ENCODE data around the gene WWTR1. TPM values are rescaled to one million over a fixed set of nuclear protein-coding genes. Genes with fewer than 3 reads are reported as not detected.

Gene WWTR1
- total and polyA plus RNA-seq, 2 of the 8 experiments (the other 6 are each of a cell fraction or from before 2014, with no cell fraction given): 15.7 to 18.6 TPM

DNA sequence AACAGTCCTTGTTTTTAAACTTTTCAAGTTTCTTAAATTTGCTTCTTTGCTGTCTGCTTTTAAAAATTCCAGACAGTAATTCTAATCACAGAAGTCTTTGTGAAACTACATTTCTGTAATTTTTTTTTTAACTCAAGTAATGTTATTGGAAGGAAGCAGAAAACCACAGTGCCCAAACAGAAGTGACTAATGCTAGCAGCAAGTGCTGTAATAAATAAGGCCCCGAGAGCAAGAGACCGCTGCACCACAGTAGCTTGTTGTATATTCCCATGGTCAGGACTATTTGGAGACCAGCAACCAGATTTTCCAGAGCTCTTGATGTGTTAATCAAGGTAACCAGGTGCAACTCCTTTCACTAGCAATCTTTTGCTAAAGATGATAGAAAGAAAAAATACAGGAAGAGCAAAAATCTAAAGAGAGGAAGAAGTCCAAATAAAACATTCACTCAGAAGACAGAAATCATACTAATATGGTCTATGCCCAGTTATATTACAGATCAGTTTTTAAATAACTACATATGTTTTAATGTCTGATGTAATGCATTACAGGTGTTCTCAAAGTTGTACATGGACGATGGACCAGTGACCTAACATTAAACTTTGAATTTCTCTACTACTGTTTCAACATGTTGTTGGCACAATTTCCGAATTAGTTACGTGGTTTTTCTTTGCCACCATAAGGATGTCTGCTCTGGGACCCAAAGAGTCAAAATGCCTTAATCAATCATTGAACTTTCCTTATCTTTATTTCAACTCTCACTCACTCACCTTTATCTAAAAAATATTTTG lies 36.4 kb downstream of the WWTR1 start:
- Histone ChIP-seq H3K79me1 (ENCODE audit: low read depth, low read length) (peaks cover 8% of the 10 kb centered on the region; the same call in 1 of the 2 replicates), H3K36me3 (ENCODE audit: control insufficient read depth in 2 of 4, insufficient read depth in 4 of 4, low read length in 3 of 4) (no peaks in the 10 kb centered on the region), H3K4me1 (replicated peaks in 1 of 4; ENCODE audit: control insufficient read depth in 3 of 4, insufficient read depth in 4 of 4, low read length in 3 of 4) (peaks cover 0 to 8% (median 4%) of the 10 kb centered on the region in 4 experiments; a peak in 4 of 7 replicates), H3K56ac (replicated peaks; ENCODE audit: insufficient read length, low read depth, low read length) (no peak overlapping the region), H3K14ac (ENCODE audit: insufficient read length) (no peak overlapping the region), H3K79me2 (ENCODE audit: control insufficient read depth in 1 of 2, insufficient read depth in 2 of 2, low read length in 2 of 2) (peaks cover 0 to 48% of the 10 kb centered on the region in 2 experiments; a peak in 2 of 4 replicates), H3K23me2 (ENCODE audit: low read depth, low read length) (no peaks in the 10 kb centered on the region), H2BK20ac (ENCODE audit: low read length) (no peak overlapping the region), H4K20me1 (replicated peaks in 1 of 2; ENCODE audit: control insufficient read depth in 1 of 2, insufficient read depth in 2 of 2, low read length in 2 of 2) (peaks cover 0 to 2% of the 10 kb centered on the region in 2 experiments), H2BK15ac (ENCODE audit: low read length) (no peak overlapping the region), H3K27ac (ENCODE audit: low read depth, low read length) (no peak overlapping the region), H4K8ac (ENCODE audit: extremely low read depth, insufficient read depth, low read length) (no peak overlapping the region), H2AFZ (ENCODE audit: low read length) (no peak overlapping the region), H3K27me3 (replicated peaks in 1 of 4; ENCODE audit: control insufficient read depth in 3 of 4, extremely low read depth in 1 of 4, insufficient read depth in 3 of 4, low read length in 3 of 4) (no peaks in the 10 kb centered on the region), H3K18ac (ENCODE audit: extremely low read depth, low read length) (no peak overlapping the region), H2BK120ac (replicated peaks; ENCODE audit: low read depth, low read length) (no peak overlapping the region), H2BK12ac (ENCODE audit: low read depth, low read length) (no peak overlapping the region), H3K4ac (replicated peaks; ENCODE audit: insufficient read length, low read depth, low read length) (no peak overlapping the region), H3K9ac (replicated peaks in 1 of 4; ENCODE audit: extremely low read depth in 1 of 4, low read depth in 3 of 4, low read length in 3 of 4) (no peak overlapping the region), H3K23ac (ENCODE audit: insufficient read length) (no peak overlapping the region), H4K5ac (ENCODE audit: insufficient read length, low read depth, low read length) (no peak overlapping the region), H3K4me2 (ENCODE audit: insufficient read depth in 1 of 2, low read depth in 2 of 2, low read length in 2 of 2) (no peak overlapping the region), H3K4me3 (ENCODE audit: extremely low read depth in 1 of 4, insufficient read depth in 2 of 4, low read depth in 3 of 4, low read length in 4 of 4) (no peak overlapping the region), H3K9me3 (ENCODE audit: insufficient read depth in 2 of 2, low read depth in 1 of 2, low read length in 1 of 2) (no peaks in the 10 kb centered on the region), H2BK5ac (ENCODE audit: low read depth, low read length) (no peak overlapping the region), H2AK5ac (ENCODE audit: low read depth, low read length) (no peak overlapping the region), H4K91ac (replicated peaks; ENCODE audit: insufficient read length, low read length) (no peak overlapping the region)
- FAIRE-seq: no peak
- DNase-seq (ENCODE audit: low read depth in 1 of 2, low spot score in 2 of 2): no peak
- POLR2A ChIA-PET (ENCODE audit: partially characterized antibody): interaction anchor here (0.6 to 2.6 kb wide), 5 partner anchors 21 to 53 kb away, joined by 3 to 8 read pairs (median 4); partner anchors contain the start of gene WWTR1
- CTCF ChIA-PET (ENCODE audit: partially characterized antibody): interaction anchor here (2.0 kb wide), 1 partner anchor 10 kb away, joined by 7 read pairs; no protein-coding TSS in a partner anchor
- WGBS, 2 experiments (ENCODE audit: extremely low coverage in 1 of 2, insufficient coverage in 1 of 2, insufficient read length in 1 of 2, insufficient replicate concordance in 2 of 2, low coverage in 1 of 2, low lambda C conversion rate in 2 of 2, missing lambda C conversion rate in 1 of 2): 85% methylated on average over 5 of the region's 5 CpGs; no CpG with 5 or more reads in 1 of the 2 experiments
- TF ChIP-seq TAF1 (IDR thresholded peaks at IDR 0.05; ENCODE audit: low read depth, low read length) (no peak), SAP30 (IDR thresholded peaks at IDR 0.05; ENCODE audit: insufficient read depth, insufficient replicate concordance, low read length) (no peak), GTF2F1 (IDR thresholded peaks at IDR 0.05; ENCODE audit: borderline replicate concordance, low read depth, low read length) (no peak), TAF7 (optimal IDR thresholded peaks at IDR 0.05; ENCODE audit: borderline replicate concordance, low read depth, low read length) (no peak), SP2 (IDR thresholded peaks at IDR 0.05; ENCODE audit: low read length) (no peak), JUND (IDR thresholded peaks at IDR 0.05; ENCODE audit: low read length) (no peak), MAFK (IDR thresholded peaks at IDR 0.05; ENCODE audit: low read depth, low read length) (no peak)
- TF ChIP-seq, protein P1, sequence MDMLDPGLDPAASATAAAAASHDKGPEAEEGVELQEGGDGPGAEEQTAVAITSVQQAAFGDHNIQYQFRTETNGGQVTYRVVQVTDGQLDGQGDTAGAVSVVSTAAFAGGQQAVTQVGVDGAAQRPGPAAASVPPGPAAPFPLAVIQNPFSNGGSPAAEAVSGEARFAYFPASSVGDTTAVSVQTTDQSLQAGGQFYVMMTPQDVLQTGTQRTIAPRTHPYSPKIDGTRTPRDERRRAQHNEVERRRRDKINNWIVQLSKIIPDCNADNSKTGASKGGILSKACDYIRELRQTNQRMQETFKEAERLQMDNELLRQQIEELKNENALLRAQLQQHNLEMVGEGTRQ (IDR thresholded peaks at IDR 0.05; ENCODE audit: low read length): no peak
